Eye (tissue), 1 donor: ENCODE data around the gene MRPS26.
"Not testable (repeated sequence)": the region's sequence is repeated elsewhere in the genome, so short reads cannot be mapped to it uniquely, and the experiment has no call there.

Experiments
- DNase-seq: peaks from one replicate; pipeline ENCODE4 v3.0.0-alpha.2; 2015

Gene MRPS26

DNA sequence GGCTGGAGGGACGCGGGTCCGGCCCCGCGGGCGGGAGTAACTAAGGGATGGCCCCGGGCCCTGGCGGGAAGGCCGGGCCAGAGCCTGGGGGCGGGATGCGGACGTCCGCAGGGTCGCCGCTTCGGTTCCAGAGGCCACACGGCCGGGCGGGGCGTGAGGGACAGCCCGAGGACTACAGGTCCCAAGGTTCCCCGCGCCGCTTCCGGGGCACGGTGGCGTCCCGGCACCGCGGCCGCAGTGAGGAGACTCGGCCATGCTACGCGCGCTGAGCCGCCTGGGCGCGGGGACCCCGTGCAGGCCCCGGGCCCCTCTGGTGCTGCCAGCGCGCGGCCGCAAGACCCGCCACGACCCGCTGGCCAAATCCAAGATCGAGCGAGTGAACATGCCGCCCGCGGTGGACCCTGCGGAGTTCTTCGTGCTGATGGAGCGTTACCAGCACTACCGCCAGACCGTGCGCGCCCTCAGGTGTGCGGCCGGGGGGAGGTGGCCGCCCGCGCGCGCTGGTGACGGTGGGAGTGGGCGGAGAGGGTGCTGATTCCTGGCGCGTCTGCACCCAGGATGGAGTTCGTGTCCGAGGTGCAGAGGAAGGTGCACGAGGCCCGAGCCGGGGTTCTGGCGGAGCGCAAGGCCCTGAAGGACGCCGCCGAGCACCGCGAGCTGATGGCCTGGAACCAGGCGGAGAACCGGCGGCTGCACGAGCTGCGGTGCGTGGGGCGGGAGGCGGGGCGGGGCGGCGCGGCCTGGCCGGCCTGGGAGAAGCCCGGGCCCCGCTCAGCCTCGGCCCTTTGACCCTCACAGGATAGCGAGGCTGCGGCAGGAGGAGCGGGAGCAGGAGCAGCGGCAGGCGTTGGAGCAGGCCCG, at the start of gene MRPS26:
Gene MRPS26 (plus strand): TSS at position 237 of the 861 bp plus-strand sequence. CDS start 17 bp downstream, at position 254.
- DNase-seq, result peak; percentile 96

DNA sequence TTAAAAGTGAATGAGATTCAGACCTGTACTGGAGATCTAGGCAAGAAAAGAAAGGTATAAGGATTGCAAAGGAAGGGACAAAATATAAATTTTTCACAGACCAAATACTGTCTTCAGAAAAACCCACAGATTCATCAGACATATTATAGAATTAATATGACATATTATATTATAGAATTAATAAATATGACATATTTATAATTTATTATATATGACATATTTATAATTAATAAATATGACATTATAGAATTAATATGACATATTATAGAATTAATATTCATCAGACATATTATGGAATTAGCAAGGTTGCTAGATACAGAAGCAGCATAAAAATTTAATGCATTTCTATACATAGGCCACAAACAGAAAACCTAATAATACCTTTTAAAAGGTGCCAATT, 47.1 kb upstream of the MRPS26 start:
- DNase-seq, result no peak

DNA sequence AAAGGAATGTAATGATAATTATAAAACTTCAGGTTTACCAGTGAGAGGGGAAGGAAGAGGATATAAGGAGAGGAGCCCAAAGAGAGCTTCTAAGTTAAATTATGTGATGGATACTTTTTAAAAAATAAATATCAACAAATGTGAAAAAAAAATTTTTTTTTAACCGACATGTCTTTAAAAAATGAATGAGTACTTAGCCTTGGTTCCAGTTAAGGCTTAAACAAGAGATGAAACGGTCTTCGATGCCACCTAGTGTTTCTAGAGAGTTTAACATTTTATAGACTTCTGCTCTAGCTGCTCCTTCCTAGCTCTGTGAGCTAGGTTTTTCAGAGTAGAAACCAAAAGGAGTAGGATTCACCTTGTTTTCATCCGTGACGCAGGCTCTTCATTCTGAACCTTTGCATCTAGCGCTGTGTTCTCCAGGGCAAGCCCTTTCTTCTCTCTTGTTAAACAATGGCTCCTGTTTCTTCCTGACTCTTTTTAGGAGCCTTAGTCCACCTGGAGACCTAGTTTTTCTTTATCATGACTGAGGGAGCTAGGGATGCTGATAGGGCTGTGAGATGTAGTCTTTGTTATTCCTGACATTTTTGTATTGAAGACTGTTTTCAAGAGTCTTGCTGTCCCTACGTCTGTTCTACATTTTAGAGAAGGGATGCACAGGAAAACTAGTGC, 44.9 kb upstream of the MRPS26 start:
- peak; percentile 63 for DNase-seq

DNA sequence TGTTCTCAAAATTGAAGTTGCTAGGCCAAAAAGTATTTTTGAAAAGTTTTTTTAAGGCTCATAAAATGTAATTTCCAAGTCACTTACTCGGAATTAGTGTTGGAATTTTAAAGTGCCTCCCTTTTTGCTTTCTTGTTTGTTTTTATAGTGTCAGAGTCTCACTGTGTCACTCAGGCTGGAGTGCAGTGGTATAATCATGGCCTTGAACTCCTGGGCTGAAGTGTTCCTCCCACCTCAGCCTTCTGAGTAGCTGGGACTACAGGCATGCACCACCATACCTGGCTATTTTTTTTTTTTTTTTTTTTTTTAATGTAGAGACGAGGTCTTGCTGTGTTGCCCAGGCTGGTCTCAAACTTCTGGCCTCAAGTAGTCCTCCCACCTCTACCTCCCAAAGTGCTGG, 42.4 kb upstream of the MRPS26 start:
- no peak for DNase-seq

- DNase-seq, result no peak
These were observed 34.7 kb upstream of the MRPS26 start for GRCh38 chr20:3010985-3011723.

GRCh38 chr20:3011752-3012151, 34.1 kb upstream of the MRPS26 start:
- DNase-seq, result no peak

- no peak for DNase-seq
These were observed 32.1 kb upstream of the MRPS26 start for GRCh38 chr20:3013771-3014170.

GRCh38 chr20:3014179-3014578, 31.7 kb upstream of the MRPS26 start:
- no peak for DNase-seq

- no peak for DNase-seq
These were observed 31.2 kb upstream of the MRPS26 start for GRCh38 chr20:3014662-3015061.

DNA sequence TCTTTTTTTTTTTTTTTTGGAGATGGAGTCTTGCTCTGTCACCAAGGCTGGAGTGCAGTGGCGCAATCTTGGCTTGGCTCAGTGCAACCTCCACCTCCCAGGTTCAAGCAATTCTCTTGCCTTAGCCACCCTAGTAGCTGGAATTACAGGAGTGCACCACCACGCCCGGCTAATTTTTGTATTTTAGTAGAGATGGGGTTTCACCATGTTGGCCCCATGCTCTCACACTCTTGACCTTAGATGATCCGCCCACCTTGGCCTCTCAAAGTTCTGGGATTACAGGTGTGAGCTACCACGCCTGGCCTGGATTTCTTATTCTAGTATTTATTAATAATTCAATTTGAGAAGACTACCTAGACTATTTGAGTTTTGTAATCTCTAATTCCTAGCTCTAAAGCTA, 30.6 kb upstream of the MRPS26 start:
- not testable (repeated sequence) for DNase-seq

- no peak for DNase-seq
These were observed 24.5 kb upstream of the MRPS26 start for GRCh38 chr20:3021327-3021726.

DNA sequence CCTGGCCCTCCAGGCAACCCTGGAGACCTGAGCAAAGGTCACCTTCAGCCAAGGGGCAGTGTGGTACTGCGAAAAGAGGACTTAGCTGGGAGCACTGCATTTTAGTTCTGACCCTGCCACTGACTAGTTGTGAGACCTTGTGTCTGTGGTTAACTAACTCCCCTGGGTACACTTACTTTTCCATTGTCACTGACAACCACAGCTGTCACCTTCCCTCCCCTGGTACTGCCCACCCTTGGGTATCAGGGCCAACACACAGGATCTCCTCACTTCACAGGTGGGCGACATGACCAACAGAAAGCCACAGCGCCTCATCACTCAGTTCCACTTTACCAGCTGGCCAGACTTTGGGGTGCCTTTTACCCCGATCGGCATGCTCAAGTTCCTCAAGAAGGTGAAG, 24.1 kb upstream of the MRPS26 start:
- no peak for DNase-seq

DNA sequence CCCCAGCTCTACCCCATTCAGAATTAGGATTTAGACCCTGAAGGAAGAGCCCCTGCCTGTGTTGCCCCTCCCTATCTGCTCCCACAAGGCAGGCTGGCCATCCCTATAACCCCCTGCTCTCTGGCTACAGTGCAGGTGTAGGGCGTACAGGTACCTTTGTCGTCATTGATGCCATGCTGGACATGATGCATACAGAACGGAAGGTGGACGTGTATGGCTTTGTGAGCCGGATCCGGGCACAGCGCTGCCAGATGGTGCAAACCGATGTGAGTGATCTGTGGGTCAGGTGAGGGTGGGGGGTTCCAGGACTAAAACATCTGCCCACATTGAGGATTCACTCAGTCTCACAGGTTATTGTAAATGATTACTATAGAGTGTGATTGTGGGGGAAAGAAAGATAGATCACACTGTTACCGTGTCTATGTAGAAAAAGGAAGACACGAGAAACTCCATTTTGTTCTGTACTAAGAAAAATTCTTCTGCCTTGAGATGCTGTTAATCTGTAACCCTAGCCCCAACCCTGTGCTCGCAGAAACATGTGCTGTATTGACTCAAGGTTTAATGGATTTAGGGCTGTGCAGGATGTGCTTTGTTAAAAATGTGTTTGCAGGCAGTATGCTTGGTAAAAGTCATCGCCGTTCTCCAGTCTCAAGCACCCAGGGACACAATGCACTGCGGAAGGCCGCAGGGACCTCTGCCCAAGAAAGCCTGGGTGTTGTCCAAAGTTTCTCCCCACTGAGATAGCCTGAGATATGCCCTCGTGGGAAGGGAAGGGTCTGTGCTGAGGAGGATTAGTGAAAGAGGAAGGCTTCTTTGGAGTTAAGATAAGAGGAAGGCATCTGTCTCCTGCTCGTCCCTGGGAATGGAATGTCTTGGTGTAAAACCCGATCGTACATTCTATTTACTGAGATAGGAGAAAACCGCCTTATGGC, 23.0 kb upstream of the MRPS26 start:
- not testable (repeated sequence) for DNase-seq

DNA sequence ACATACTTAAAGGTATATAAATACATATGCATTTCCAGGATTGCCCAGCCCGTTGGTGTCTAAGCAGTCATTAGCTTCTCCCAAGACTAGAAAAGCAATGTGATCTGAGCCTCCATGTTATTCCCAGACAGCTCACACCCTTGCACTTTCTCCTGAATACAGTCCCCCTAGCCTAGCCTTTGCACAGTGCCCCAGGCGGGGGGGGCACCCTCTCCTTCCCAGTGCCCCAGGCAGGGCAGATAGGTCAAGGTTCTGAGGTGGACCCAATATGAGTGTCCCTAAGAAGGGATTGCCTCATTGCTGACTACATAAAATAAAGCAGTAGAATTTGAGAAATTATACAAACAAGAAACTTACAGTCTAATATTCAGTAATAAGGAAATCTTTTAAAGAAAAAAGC, 17.9 kb upstream of the MRPS26 start:
- no peak for DNase-seq

GRCh38 chr20:3031524-3032147, 14.2 kb upstream of the MRPS26 start:
- no peak for DNase-seq

GRCh38 chr20:3032624-3033023, 13.2 kb upstream of the MRPS26 start:
- DNase-seq, result no peak

DNA sequence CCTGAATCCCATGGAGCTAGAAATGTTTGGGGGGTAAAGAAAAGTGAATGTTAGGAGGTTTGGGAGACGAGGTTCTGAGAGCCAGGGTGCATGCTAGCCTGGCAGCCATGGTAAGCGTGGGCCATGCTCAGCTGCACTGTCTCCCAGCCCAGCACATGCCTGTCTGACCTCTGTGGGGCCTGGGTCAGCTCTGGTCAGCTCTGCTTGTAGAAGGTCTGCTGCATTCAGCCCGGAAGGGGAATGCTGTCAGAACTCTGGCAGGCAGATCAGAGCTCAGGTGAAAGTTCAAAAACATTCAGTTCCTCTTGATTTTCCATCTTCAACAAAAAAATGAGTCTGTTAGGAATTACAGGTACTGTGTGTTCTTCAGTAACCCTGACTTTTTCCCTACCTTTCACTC, 8.2 kb upstream of the MRPS26 start:
- no peak for DNase-seq

DNA sequence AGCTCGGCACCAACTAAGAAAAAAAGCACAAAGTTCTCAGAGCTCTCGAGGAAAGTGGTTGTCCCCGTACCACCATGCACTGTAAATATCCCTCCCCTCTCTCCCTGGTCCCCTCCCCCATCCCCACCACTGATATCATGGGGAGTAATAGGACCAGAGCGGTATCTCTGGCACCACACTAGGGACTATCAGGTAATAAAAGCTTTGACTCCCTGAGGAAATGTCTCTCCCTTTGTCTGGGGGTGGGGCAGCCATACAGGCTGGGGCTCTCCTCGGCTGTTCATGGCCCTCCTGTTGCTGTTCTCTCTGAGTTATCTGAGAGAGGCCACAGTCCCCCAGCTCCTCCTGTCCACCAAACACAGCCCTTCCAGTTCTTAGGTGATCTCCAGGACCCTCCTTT, 7.4 kb upstream of the MRPS26 start:
- DNase-seq, result no peak

DNA sequence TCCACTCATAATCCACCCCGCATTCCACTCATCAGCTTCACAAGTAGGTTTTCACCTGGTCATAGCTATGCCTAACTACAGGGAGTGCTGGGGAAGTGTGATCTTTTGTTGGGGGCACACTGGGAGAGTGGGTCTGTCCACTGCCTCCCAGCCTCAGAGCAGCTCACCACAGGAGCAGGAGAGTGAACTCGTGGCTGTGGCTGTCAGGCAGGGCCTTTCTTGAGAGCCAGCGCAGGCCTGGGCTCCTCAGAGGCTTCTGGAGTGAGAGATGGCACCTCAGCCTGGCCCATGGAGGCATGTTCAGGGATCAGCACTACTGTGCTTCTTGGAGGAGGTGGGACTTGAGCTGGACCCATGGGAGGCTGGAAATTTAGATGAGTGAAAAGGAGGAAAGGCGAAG, 6.4 kb upstream of the MRPS26 start:
- no peak for DNase-seq

DNA sequence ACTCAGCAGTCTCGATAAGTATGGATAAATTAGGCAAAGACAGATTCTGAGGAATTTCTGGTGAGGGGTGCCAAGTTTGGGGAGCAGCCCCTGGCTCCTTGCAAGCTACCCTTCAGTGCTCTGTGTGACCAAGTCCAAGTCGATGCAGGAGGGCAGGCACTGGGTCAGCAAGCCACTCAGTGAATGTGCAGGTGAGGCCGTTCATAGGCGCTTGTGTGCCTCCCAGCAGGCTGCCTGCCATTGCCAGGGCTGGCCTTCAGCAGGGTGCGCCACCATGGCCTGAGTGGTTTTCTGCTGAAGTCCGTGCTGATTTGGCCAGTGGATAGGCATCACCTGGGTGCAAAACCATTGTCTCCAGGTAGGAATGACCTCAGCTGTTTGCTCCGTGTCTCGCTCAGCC, 5.8 kb upstream of the MRPS26 start:
- no peak for DNase-seq

GRCh38 chr20:3041854-3042409, 3.9 kb upstream of the MRPS26 start:
- peak; percentile 18 for DNase-seq

GRCh38 chr20:3042625-3043024, 3.2 kb upstream of the MRPS26 start:
- no peak for DNase-seq
